GM21576 (cell line): ENCODE results near the gene ZBTB9.

Experiments
- ATAC-seq: cut with Tn5 transposase; IDR thresholded peaks from one replicate; pipeline ENCODE4 v1.9.1; 2021; ENCODE audit warnings: mild to moderate bottlenecking, moderate library complexity; ENCODE audit not compliant: unreplicated experiment

ZBTB9 gene

DNA sequence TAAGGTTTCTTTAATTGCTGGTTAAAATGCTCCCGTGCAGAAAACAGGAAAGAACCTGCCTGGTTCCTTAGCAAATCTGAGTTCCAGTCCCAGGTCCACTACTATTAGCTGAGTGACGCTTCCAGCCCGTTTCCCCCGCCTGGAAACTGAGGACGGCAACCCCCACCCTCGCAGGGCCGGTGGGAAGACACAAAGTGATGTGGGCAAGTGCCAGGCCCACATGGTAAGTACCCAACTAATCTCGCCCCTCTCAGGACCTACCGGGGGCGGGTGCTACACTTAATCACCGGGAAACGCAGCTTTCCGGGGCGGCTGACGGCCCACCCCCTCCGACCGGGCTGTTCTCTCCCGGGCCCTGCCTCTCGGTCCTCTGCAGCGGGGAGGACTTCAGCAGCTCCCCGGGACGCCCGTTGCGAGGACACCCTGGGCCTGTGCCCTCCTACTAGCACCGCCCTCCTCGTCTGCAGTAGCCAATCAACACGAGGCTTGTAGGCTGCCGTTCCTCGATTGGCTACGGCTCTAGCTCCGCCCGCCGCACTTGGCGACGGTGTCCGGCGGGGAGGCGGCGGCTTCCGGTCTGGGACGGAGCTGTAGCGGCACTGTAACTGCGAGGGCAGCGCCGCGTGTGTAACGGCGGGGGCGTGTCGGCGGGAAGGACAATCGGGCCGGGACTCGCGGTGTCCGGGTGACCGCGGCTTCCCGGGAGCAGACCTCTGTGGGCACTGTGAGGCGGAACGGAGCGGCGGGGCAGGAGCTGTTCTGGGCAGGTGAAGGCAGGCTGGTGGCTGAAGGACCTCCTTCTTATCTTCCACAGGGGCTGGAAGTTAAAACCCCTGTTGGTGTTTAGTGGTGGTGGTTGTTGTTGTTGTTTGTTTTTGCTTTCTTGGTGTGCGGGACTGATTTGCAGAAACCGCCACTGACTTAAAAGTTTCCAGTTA lies at the start of gene ZBTB9:
TSS of gene ZBTB9 (plus strand) at position 568 of the 938 bp plus-strand sequence. CDS start 525 bp downstream, outside the sequence.
- ATAC-seq = peak; percentile 99

DNA sequence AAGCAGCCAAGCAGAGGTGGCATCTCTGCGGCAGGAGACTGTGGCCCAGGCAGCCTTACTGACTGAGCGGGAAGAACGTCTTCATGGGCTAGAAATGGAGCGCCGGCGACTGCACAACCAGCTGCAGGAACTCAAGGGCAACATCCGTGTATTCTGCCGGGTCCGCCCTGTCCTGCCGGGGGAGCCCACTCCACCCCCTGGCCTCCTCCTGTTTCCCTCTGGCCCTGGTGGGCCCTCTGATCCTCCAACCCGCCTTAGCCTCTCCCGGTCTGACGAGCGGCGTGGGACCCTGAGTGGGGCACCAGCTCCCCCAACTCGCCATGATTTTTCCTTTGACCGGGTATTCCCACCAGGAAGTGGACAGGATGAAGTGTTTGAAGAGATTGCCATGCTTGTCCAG lies 49.5 kb upstream of the ZBTB9 start:
- ATAC-seq = no peak

DNA sequence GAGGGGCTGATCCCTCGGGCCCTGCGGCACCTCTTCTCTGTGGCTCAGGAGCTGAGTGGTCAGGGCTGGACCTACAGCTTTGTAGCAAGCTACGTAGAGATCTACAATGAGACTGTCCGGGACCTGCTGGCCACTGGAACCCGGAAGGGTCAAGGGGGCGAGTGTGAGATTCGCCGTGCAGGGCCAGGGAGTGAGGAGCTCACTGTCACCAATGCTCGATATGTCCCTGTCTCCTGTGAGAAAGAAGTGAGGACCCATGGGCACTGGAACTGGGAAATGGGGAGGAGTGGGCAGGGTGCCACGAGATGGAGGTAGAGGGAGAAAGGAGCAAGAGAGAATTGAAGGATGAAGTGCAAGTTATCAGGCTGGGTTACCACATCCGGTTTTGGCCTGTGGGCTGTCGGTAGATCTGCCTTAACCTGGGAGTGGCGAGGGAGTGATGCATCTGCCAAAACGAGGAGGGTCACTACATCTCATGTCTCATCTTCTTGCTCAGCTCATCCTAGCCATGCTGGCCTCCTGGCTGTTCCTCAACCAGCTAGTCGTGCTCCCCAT lies 48.9 kb upstream of the ZBTB9 start:
- no peak for ATAC-seq

- no peak for ATAC-seq
These were observed 48.2 kb upstream of the ZBTB9 start for GRCh38 chr6:33406126-33406525.

DNA sequence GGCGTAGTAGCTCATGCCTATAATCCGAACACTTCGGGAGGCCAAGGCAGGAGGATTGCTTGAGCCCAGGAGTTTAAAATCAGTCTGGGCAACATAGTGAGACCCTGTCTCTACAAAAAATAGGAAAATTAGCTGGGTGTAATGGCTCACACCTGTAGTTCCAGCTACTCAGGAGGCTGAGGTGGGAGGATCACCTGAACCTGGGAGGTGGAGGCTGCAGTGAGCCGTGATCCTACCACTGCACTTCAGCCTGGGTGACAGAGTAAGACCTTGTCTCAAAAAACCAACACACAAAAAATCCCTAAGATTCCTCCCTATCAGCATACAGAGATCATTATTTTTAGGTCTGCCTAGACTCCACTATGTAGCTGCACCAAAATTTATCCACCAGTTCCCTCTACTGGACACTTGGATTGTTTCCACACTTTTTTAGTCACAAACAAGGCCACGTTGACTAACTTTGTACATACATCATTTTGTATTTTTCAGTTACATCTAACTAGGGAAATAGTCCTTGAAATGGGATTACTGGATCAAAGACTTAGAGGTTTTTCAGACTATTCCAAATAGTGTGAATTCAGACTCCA lies 47.2 kb upstream of the ZBTB9 start:
- no peak for ATAC-seq

- ATAC-seq = peak; percentile 79
These were observed 44.2 kb upstream of the ZBTB9 start for GRCh38 chr6:33410050-33410710.

GRCh38 chr6:33410711-33411631 lies 43.4 kb upstream of the ZBTB9 start, which contains the start of gene PHF1:
PHF1 (plus strand) TSS chr6:33411014; CDS start chr6:33412264, 1,250 bp downstream.
- ATAC-seq = peak; percentile 4

DNA sequence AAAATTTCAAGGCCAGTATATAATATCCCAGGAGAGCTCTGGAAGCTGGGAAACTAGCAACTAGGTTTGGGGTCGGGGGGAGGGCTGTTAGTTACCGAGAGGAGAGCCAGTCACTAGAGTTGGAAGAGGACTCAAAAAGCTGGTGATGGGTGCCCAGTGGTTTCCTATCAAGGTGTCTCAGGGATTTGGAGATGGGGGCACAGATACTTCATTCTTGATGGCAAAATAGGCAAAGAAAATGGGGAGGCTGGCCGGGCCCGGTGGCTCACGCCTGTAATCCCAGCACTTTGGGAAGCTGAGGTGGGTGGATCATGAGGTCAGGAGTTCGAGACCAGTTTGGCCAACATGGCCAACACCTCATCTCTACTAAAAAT lies 42.8 kb upstream of the ZBTB9 start:
- ATAC-seq = no peak

GRCh38 chr6:33412140-33413009 lies 42.0 kb upstream of the ZBTB9 start:
- no peak for ATAC-seq

DNA sequence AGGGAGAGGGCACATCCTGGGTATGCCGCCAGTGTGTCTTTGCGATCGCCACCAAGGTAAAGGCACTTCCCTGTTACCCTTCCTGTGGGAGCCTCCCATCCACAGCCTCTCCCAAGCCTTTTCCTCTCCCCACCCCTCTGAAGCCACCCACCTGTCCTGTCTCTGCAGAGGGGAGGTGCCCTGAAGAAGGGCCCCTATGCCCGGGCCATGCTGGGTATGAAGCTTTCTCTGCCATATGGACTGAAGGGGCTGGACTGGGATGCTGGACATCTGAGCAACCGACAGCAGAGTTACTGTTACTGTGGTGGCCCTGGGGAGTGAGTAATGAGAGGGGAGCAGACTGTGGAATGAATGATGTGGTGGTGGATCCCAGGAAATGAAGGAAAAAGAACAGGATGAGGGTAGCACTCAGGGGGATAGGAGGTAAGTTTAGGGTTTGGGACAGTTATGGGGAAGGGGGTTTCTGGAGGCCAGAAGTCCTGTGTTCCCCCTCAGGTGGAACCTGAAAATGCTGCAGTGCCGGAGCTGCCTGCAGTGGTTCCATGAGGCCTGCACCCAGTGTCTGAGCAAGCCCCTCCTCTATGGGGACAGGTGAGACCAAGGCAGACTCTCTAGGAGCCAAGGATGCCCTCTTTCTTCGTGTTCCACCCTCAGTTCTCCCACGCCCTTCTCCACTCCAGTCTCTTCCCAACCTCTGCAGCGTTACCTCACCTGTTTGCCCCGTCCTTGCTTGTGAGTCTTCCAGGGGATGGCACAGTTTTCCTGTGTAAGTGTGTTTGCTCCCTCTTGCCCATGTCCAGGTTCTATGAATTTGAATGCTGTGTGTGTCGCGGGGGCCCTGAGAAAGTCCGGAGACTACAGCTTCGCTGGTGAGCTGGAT lies 40.9 kb upstream of the ZBTB9 start:
- ATAC-seq = no peak

- ATAC-seq = no peak
These were observed 39.6 kb upstream of the ZBTB9 start for GRCh38 chr6:33414592-33415271.

DNA sequence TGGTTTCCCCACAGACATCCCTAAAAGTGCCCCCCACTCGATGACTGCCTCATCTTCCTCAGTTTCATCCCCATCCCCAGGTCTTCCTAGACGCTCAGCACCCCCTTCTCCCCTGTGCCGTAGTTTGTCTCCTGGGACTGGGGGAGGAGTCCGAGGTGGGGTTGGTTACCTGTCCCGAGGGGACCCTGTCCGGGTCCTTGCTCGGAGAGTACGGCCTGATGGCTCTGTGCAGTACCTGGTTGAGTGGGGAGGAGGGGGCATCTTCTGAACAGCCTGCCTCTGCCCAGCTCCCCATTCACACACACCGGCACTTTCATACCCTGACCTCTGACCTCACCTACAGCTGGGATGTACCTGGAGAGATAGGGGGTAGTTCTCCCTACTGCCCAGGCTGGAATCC lies 38.5 kb upstream of the ZBTB9 start:
- no peak for ATAC-seq

- no peak for ATAC-seq
These were observed 37.8 kb upstream of the ZBTB9 start for GRCh38 chr6:33416386-33417127.

- no peak for ATAC-seq
These were observed 37.1 kb upstream of the ZBTB9 start for GRCh38 chr6:33417128-33417902.

GRCh38 chr6:33417903-33418689 lies 36.3 kb upstream of the ZBTB9 start, which contains the start of gene CUTA:
CUTA (minus strand) TSS chr6:33418107; CDS start chr6:33418000, 107 bp downstream.
- ATAC-seq = peak; percentile 76
